H9 (cell line): ENCODE data around the gene BRSK2. TPM values are rescaled to one million over a fixed set of nuclear protein-coding genes. Genes with fewer than 3 reads are reported as not detected.

ENCODE experiments used
- DNase-seq: peaks from one replicate; pipeline ENCODE4 v3.0.0-alpha.2; 2017
- H2AFZ ChIP-seq: one replicate; pipeline ENCODE4 v1.6.1; 2013; ENCODE audit warnings: mild to moderate bottlenecking, low read length, control low read depth, moderate library complexity
- H2AK5ac ChIP-seq: 2 replicates; pipeline ENCODE4 v1.6.1; 2013; ENCODE audit warnings: low read length, control low read depth, mixed read lengths; ENCODE audit not compliant: insufficient read length
- H2BK120ac ChIP-seq: one replicate; pipeline ENCODE4 v1.6.1; 2013; ENCODE audit warnings: low read depth, mild to moderate bottlenecking, low read length, control low read depth, inconsistent platforms; ENCODE audit not compliant: poor library complexity, severe bottlenecking
- H2BK12ac ChIP-seq: 2 replicates; pipeline ENCODE4 v1.6.1; 2013; ENCODE audit warnings: low read length, control low read depth, mixed read lengths, low read depth; ENCODE audit not compliant: insufficient read length
- H2BK15ac ChIP-seq: 2 replicates; pipeline ENCODE4 v1.6.1; 2013; ENCODE audit warnings: low read depth, low read length, control low read depth
- H2BK20ac ChIP-seq: one replicate; pipeline ENCODE4 v1.6.1; 2013; ENCODE audit warnings: low read depth, mild to moderate bottlenecking, low read length, control low read depth, inconsistent platforms; ENCODE audit not compliant: poor library complexity, severe bottlenecking
- H2BK5ac ChIP-seq: 2 replicates; pipeline ENCODE4 v1.6.1; 2013; ENCODE audit warnings: low read length, control low read depth, mixed read lengths; ENCODE audit not compliant: insufficient read length
- H3K14ac ChIP-seq: 2 replicates; pipeline ENCODE4 v1.6.1; 2013; ENCODE audit warnings: low read length, control low read depth; ENCODE audit not compliant: insufficient read depth
- H3K18ac ChIP-seq: 2 replicates; pipeline ENCODE4 v1.6.1; 2013; ENCODE audit warnings: low read depth, mild to moderate bottlenecking, mixed read lengths, low read length, control low read depth; ENCODE audit not compliant: insufficient read length
- H3K23ac ChIP-seq: 2 replicates; pipeline ENCODE4 v1.6.1; 2013; ENCODE audit warnings: low read length, control low read depth, mixed read lengths, low read depth; ENCODE audit not compliant: insufficient read length
- H3K23me2 ChIP-seq: 2 replicates; pipeline ENCODE4 v1.6.1; 2013; ENCODE audit warnings: low read depth, mild to moderate bottlenecking, mixed read lengths, low read length, control low read depth; ENCODE audit not compliant: insufficient read length, poor library complexity, severe bottlenecking
- H3K27ac ChIP-seq: 2 replicates; pipeline ENCODE4 v1.5.1; 2013; ENCODE audit warnings: low read length, control low read depth, mixed read lengths, low read depth; ENCODE audit not compliant: insufficient read length
- H3K27me3 ChIP-seq: 2 replicates; pipeline ENCODE4 v1.6.1; 2013; ENCODE audit warnings: low read length, control low read depth, inconsistent platforms; ENCODE audit not compliant: insufficient read depth
- H3K4ac ChIP-seq: 2 replicates; pipeline ENCODE4 v1.6.1; 2013; ENCODE audit warnings: low read depth, mild to moderate bottlenecking, control low read depth, inconsistent platforms, low read length, moderate library complexity
- H3K4me1 ChIP-seq: 2 replicates; pipeline ENCODE4 v1.6.1; 2013; ENCODE audit warnings: low read length, control low read depth, inconsistent platforms; ENCODE audit not compliant: insufficient read depth
- H3K4me2 ChIP-seq: 2 replicates; pipeline ENCODE4 v1.6.1; 2013; ENCODE audit warnings: low read length, control low read depth, mixed read lengths; ENCODE audit not compliant: insufficient read length, insufficient read depth
- H3K56ac ChIP-seq: 2 replicates; pipeline ENCODE4 v1.6.1; 2013; ENCODE audit warnings: low read depth, mild to moderate bottlenecking, mixed read lengths, low read length, control low read depth; ENCODE audit not compliant: insufficient read length
- H3K79me1 ChIP-seq: 2 replicates; pipeline ENCODE4 v1.6.1; 2013; ENCODE audit warnings: low read depth, mild to moderate bottlenecking, moderate library complexity, low read length, control low read depth, inconsistent platforms; ENCODE audit not compliant: insufficient read depth, poor library complexity, severe bottlenecking
- H3K79me2 ChIP-seq: 2 replicates; pipeline ENCODE4 v1.6.1; 2013; ENCODE audit warnings: low read length, control low read depth, inconsistent platforms; ENCODE audit not compliant: insufficient read depth
- H3K9ac ChIP-seq: 2 replicates; pipeline ENCODE4 v1.6.1; 2013; ENCODE audit warnings: low read length, control low read depth, mixed read lengths; ENCODE audit not compliant: insufficient read length; ENCODE audit errors: extremely low read depth
- H3K9me3 ChIP-seq: one replicate; pipeline ENCODE4 v1.6.1; 2013; ENCODE audit warnings: low read depth, low read length, inconsistent platforms; ENCODE audit not compliant: control insufficient read depth
- H3T11ph ChIP-seq: one replicate; pipeline ENCODE4 v1.6.1; 2013; ENCODE audit warnings: mild to moderate bottlenecking, low read length, control low read depth, inconsistent platforms
- H4K20me1 ChIP-seq: one replicate; pipeline ENCODE4 v1.6.1; 2013; ENCODE audit not compliant: control insufficient read depth, insufficient read length, insufficient read depth
- H4K5ac ChIP-seq: 2 replicates; pipeline ENCODE4 v1.6.1; 2013; ENCODE audit warnings: low read depth, mild to moderate bottlenecking, mixed read lengths, low read length, control low read depth; ENCODE audit not compliant: insufficient read length
- H4K8ac ChIP-seq: replicated peaks from 2 replicates; pipeline ENCODE4 v1.6.1; 2013; ENCODE audit warnings: low read length, control low read depth, mixed read lengths, low read depth; ENCODE audit not compliant: insufficient read length
- H4K91ac ChIP-seq: 2 replicates; pipeline ENCODE4 v1.6.1; 2013; ENCODE audit warnings: low read depth, mild to moderate bottlenecking, moderate library complexity, mixed read lengths, low read length, control low read depth; ENCODE audit not compliant: insufficient read length
- H3K27ac Mint-ChIP-seq, 3 experiments: 2 replicates in 2 of 3; 3 replicates in 1 of 3; pipeline ENCODE4 v1.8.0; 2020 to 2021; ENCODE audit warnings: mixed read lengths in 3 of 3, mild to moderate bottlenecking in 1 of 3, moderate library complexity in 1 of 3
- H3K27me3 Mint-ChIP-seq: 2 replicates; pipeline ENCODE4 v1.8.0; 2021; ENCODE audit warnings: low read depth, mild to moderate bottlenecking, moderate library complexity, mixed read lengths
- H3K36me3 Mint-ChIP-seq, 3 experiments: 2 replicates in 2 of 3; 3 replicates in 1 of 3; pipeline ENCODE4 v1.8.0; 2020 to 2021; ENCODE audit warnings: low read depth in 3 of 3, mixed read lengths in 3 of 3; ENCODE audit not compliant: insufficient read depth in 1 of 3
- H3K4me1 Mint-ChIP-seq, 2 experiments: 2 replicates each; pipeline ENCODE4 v1.8.0; 2020; ENCODE audit warnings: mixed read lengths in 2 of 2
- H3K4me3 Mint-ChIP-seq, 2 experiments: 2 replicates in 1 of 2; 3 replicates in 1 of 2; pipeline ENCODE4 v1.8.0; 2020 to 2021; ENCODE audit warnings: mild to moderate bottlenecking in 2 of 2, mixed read lengths in 2 of 2, moderate library complexity in 1 of 2
- H3K9me3 Mint-ChIP-seq, 2 experiments: 2 replicates in 1 of 2; 3 replicates in 1 of 2; pipeline ENCODE4 v1.8.0; 2020; ENCODE audit warnings: mild to moderate bottlenecking in 2 of 2, mixed read lengths in 2 of 2, moderate library complexity in 1 of 2
- WGBS: extraction: QIAGEN DNeasy Blood & Tissue Kit; methylation state at CpG from one replicate; pipeline ENCODE4 v1.1.7; 2013; ENCODE audit warnings: missing lambda C conversion rate, low lambda C conversion rate, mixed read lengths; ENCODE audit not compliant: insufficient read length; ENCODE audit errors: extremely low coverage; 5-methylcytosine and 5-hydroxymethylcytosine counted together
- total RNA-seq: library from RNA; stranded (reverse); gene quantifications from 2 replicates; pipeline ENCODE4 v1.2.1, GENCODE V29; 2021
- TF ChIP-seq, protein P1 (sequence below): fragments of 200-600 bp; sonication (generic); conservative IDR thresholded peaks from 3 replicates; pipeline ENCODE4 v1.8.0; 2021; ENCODE audit warnings: antibody characterized with exemption, mild to moderate bottlenecking

BRSK2 gene
- total RNA-seq, 1 experiment from 2014 or later = 28.4 TPM

GRCh38 chr11:1506981-1507380 is 117.2 kb downstream of the BRSK2 start:
- peak overlapping the region in 2 of 3 experiments; percentile 70 to 82; a peak in 2 of 7 replicates for H3K27ac Mint-ChIP-seq
- Histone ChIP-seq H3K9ac (no peak overlapping the region), H3K27ac (no peak overlapping the region), H3K18ac (no peak overlapping the region), H4K91ac (no peak overlapping the region), H2BK12ac (no peak overlapping the region), H3K14ac (peak overlapping the region; percentile 39; the same call in 1 of the 2 replicates), H3T11ph (no peak overlapping the region), H3K23me2 (no peaks in the 10 kb centered on the region), H2BK5ac (no peak overlapping the region), H2BK20ac (no peak overlapping the region), H3K79me1 (no peaks in the 10 kb centered on the region), H3K4me1 (peaks cover 2% of the 10 kb centered on the region; the same call in 1 of the 2 replicates), H4K20me1 (no peaks in the 10 kb centered on the region), H3K27me3 (no peaks in the 10 kb centered on the region), H2BK15ac (no peak overlapping the region), H3K4me2 (no peak overlapping the region), H3K79me2 (no peaks in the 10 kb centered on the region; the same call in 1 of the 2 replicates), H2BK120ac (no peak overlapping the region), H2AK5ac (no peak overlapping the region), H4K5ac (no peak overlapping the region), H3K9me3 (no peaks in the 10 kb centered on the region), H3K56ac (no peak overlapping the region), H2AFZ (no peak overlapping the region), H3K4ac (no peak overlapping the region; the same call in 1 of the 2 replicates), H3K23ac (no peak overlapping the region), H4K8ac (no peak overlapping the region)
- WGBS = no CpG with 5 or more reads among the region's 9 CpGs
- no peaks in the 10 kb centered on the region for H3K36me3 Mint-ChIP-seq
- no peak overlapping the region for H3K4me3 Mint-ChIP-seq
- no peaks in the 10 kb centered on the region; the same call in 1 of the 2 replicates for H3K27me3 Mint-ChIP-seq
- peaks cover 12 to 36% of the 10 kb centered on the region in 2 experiments for H3K4me1 Mint-ChIP-seq
- H3K9me3 Mint-ChIP-seq = no peaks in the 10 kb centered on the region
- TF ChIP-seq, protein P1, sequence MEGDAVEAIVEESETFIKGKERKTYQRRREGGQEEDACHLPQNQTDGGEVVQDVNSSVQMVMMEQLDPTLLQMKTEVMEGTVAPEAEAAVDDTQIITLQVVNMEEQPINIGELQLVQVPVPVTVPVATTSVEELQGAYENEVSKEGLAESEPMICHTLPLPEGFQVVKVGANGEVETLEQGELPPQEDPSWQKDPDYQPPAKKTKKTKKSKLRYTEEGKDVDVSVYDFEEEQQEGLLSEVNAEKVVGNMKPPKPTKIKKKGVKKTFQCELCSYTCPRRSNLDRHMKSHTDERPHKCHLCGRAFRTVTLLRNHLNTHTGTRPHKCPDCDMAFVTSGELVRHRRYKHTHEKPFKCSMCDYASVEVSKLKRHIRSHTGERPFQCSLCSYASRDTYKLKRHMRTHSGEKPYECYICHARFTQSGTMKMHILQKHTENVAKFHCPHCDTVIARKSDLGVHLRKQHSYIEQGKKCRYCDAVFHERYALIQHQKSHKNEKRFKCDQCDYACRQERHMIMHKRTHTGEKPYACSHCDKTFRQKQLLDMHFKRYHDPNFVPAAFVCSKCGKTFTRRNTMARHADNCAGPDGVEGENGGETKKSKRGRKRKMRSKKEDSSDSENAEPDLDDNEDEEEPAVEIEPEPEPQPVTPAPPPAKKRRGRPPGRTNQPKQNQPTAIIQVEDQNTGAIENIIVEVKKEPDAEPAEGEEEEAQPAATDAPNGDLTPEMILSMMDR = no peak
- no peak for DNase-seq
